Caki2 (cell line): Measurements from ENCODE around the gene TEP1. TPM values are rescaled to one million over a fixed set of nuclear protein-coding genes. Genes with fewer than 3 reads are reported as not detected.
A peak's percentile ranks its signal among the peaks of the same experiment; 100 is the strongest.
"Not testable (repeated sequence)": the region's sequence is repeated elsewhere in the genome, so short reads cannot be mapped to it uniquely, and the experiment has no call there.

Experiments
- DNase-seq: peaks from one replicate; pipeline ENCODE4 v3.0.0-alpha.2; 2015; ENCODE audit warnings: low read depth
- in situ Hi-C: cut with HindIII; loops from 2 replicates; pipeline ENCODE4 v1.10.0; 2016; ENCODE audit warnings: low sequenced_read_pairs, low pct_unique_long_range_greater_than_20kb, mixed read lengths
- total RNA-seq: library from RNA; depleted of rRNA; stranded (reverse); fragments of >200 nt; shearing (Covaris generic); gene quantifications from 2 replicates; pipeline ENCODE4 v1.2.3, GENCODE V29; 2014; ENCODE audit warnings: low replicate concordance

TEP1 gene
- total RNA-seq, 1 experiment from 2014 or later: 3.7 TPM

DNA sequence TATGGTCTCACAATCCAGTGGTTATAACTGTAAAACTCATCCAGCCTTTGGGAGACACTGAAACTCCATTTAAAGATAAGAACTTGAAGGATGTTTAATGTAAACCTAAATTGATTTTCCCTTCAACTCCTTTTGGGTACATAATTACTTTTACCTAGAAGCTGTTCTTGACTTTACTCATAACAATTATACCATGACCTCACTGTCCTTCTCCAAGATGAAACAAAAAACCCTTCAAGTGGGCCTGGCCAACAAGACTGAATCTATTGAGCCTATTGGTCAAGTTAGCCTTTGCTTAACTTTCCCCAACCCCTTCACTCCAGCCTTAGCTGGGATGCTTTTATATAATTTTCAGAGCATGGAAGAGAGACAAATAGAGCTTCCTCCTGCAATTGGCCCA, 47.4 kb downstream of the TEP1 start:
- no peak for DNase-seq
- in situ Hi-C loops: no loop called here

DNA sequence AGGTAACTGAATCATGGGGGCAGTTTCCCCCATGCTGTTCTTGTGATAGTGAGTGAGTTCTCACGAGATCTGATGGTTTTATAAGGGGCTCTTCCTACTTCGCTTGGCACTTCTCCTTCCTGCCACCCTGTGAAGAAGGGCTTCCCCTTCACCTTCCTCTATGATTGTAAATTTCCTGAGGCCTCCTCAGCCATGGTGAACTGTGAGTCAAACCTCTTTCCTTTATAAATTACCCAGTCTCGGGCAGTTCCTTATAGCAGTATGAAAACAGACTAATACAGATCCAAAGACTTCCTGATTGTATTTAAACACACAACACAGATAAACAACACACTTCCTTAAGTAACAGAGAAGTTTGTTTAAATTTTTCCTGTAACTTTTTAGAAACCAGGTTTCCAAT, 54.8 kb downstream of the TEP1 start:
- in situ Hi-C loops, DNase-seq: not testable (repeated sequence)

DNA sequence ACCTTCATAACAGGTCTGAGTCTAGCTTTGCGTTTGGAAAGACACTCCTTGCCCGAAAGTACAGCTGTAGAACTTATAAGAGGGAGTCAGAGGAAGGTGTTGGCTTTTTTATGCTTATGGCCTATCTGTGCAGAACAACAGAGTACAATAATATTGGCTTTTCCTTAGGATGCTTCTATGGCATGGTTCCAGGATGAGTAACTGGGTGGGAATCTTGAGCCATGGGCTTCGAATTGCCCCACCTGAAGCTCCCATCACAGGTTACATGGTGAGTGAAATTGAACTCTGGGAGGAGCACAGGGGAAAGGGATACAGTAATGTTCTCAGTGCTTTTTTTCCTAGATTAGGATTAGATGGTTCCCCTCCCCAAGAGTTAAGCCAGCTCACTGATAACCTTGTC, 56.9 kb downstream of the TEP1 start:
- DNase-seq: no peak
- in situ Hi-C loops: no loop called here

- DNase-seq: no peak
Measured at GRCh38 chr14:20350860-20351259, 62.4 kb downstream of the TEP1 start.

DNA sequence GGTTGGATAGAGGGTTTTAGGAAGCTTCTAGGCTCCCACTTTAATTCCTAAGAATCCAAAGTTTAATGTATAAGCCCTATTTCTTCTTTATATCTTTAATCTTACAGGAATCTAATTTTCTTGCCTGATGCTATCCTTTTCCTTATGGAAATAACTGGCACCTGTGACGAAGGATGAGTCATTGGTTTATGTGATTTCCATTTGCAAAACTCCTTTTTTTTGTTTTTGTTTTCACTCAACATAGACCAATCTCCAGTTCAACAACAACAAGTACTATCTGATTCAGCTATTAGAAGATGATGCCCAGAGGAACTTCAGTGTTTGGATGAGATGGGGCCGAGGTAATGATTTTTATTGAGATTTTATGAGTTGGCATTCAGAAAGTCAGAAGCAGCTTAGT, 63.0 kb downstream of the TEP1 start:
- DNase-seq: no peak
- in situ Hi-C loops: no loop called here

More at GRCh38 chr14:20350860-20351259, 62.4 kb downstream of the TEP1 start:
- in situ Hi-C loops: no loop called here

- in situ Hi-C loops: no loop called here
- DNase-seq: no peak
Measured at GRCh38 chr14:20347747-20348146, 65.6 kb downstream of the TEP1 start.

- in situ Hi-C loops: no loop called here
- no peak for DNase-seq
Measured at GRCh38 chr14:20346713-20347112, 66.6 kb downstream of the TEP1 start.

DNA sequence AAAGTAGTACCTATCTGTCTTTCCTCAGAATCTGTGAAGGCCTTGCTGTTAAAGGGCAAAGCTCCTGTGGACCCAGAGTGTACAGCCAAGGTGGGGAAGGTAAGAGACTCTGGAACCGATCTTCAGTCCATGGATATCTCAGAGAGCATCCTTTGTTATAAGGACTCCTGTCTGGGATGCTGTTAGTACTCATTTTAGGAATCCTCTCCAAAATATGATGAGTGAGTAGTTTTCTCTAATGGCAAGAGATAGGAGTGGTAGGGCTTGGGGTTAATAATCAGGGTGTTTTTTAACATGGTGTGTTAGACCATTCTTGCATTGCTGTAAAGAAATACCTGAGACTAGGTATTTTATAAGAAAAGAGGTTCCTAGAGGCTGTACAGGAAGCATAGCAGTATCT, 67.9 kb downstream of the TEP1 start:
- no peak for DNase-seq
- in situ Hi-C loops: no loop called here

- in situ Hi-C loops: no loop called here
- DNase-seq: no peak
Measured at GRCh38 chr14:20343862-20344220, 69.5 kb downstream of the TEP1 start.

DNA sequence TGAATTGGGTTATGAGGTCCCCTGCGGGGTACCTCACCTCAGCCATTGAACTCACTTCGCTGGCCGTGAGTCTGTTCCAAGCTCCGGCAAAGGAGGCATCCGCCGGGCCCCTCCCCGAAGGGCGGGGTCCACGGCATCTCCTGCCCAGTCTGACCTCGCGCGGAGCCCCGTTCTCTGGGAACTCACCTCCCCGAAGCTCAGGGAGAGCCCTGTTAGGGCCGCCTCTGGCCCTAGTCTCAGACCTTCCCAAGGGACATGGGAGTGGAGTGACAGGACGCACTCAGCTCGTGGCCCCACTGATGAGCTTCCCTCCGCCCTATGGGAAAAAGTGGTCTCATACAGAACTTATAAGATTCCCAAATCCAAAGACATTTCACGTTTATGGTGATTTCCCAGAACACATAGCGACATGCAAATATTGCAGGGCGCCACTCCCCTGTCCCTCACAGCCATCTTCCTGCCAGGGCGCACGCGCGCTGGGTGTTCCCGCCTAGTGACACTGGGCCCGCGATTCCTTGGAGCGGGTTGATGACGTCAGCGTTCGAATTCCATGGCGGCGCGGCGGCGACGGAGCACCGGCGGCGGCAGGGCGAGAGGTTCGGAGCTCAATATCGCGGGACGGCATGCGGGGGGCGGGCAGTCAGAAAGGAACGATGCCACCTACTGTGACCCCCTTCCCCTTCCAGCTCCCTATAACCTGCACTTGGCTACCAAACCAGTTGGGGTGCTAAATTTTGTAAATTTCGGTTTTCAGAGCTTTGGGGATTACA, 70.0 kb downstream of the TEP1 start, which contains the start of gene PARP2:
PARP2 (plus strand) TSS at position 544 of the 770 bp plus-strand sequence; CDS start at position 551, 7 bp downstream.
- DNase-seq: peak; percentile 100
- in situ Hi-C loops: no loop called here

- no peak for DNase-seq
- in situ Hi-C loops: no loop called here
Measured at GRCh38 chr14:20341646-20342045, 71.7 kb downstream of the TEP1 start.

GRCh38 chr14:20341032-20341431, 72.3 kb downstream of the TEP1 start:
- DNase-seq, in situ Hi-C loops: not testable (repeated sequence)

DNA sequence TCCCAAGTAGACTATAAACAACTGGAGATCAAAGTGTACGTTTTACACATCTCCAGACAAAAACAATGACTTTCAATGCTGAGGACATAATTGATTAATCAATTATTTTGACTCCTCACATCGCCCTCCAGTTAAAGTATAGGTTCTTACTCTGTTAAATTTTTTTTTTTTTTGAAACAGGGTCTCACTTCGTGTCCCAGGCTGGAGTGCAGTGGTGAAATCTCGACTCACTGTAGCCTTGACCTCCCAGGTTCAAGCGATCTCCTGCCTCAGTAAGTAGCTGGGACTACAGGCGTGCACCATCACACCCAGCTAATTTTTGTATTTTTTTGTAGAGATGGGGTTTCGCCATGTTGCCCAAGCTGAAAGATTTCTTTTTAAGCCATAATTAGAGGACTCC, 79.3 kb downstream of the TEP1 start:
- DNase-seq: no peak
- in situ Hi-C loops: no loop called here

- DNase-seq: no peak
- in situ Hi-C loops: no loop called here
Measured at GRCh38 chr14:20333494-20333841, 79.8 kb downstream of the TEP1 start.

- in situ Hi-C loops: no loop called here
- DNase-seq: peak; percentile 78
Measured at GRCh38 chr14:20332788-20333493, 80.4 kb downstream of the TEP1 start, which contains the start of gene CCNB1IP1. TSS of gene CCNB1IP1 (minus strand) at chr14:20333279. CDS start at chr14:20316523, 16,756 bp downstream.

- in situ Hi-C loops: no loop called here
- DNase-seq: no peak
Measured at GRCh38 chr14:20332431-20332787, 80.9 kb downstream of the TEP1 start.

GRCh38 chr14:20331053-20331613, 82.2 kb downstream of the TEP1 start:
- in situ Hi-C loops: no loop called here
- DNase-seq: no peak

- in situ Hi-C loops: no loop called here
- no peak for DNase-seq
Measured at GRCh38 chr14:20329355-20329754, 83.9 kb downstream of the TEP1 start.

DNA sequence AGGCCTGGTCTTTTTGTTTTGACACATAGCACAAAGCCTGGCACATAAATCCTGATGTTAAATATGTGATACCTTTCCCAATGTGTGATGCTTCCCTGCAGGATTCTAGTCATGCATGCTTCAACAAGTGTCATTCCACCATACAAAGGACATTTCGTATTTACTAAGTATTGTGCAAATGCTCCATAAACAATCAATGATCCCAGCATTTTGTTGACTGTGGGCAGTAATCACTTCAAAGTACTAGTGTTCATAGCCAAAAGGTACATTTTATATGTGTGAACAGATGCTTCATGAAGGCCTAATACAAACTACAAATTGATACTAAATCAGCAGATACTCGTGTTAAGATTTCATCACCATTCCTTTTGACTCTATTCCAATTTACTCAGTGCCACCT, 84.6 kb downstream of the TEP1 start:
- in situ Hi-C loops: no loop called here
- no peak for DNase-seq
